OCI-LY7 (cell line): ENCODE measurements around the gene TCP11. TPM values are rescaled to one million over a fixed set of nuclear protein-coding genes. Genes with fewer than 3 reads are reported as not detected.

Experiments used
- BruUV-seq: library from RNA; stranded (reverse); fragments of 400-500 nt; replicated peaks from 2 replicates; lab custom pipeline; 2021; lab: Mats Ljungman, UMichigan
- CTCF ChIA-PET: fragments of 300-600 bp; sonication (Branson Sonifier 250); formaldehyde crosslinking; loops from one replicate; lab custom pipeline; 2022; ENCODE audit warnings: antibody characterized with exemption; ENCODE audit not compliant: unreplicated experiment; lab: Charles Lee
- POLR2A ChIA-PET: fragments of 300-600 bp; sonication (Branson Sonifier 250); formaldehyde crosslinking; loops from one replicate; lab custom pipeline; 2022; ENCODE audit warnings: antibody characterized with exemption; lab: Charles Lee
- DNase-seq: peaks from one replicate; pipeline ENCODE4 v3.0.0-alpha.2; 2015; ENCODE audit warnings: low spot score
- H2AFZ ChIP-seq: fragments of 200-600 bp; sonication (generic), shearing (Covaris generic); 2 replicates; pipeline ENCODE4 v1.6.1; 2014; ENCODE audit warnings: mild to moderate bottlenecking, antibody characterized with exemption, low read length, moderate library complexity
- H3K27ac ChIP-seq: fragments of 200-600 bp; sonication (generic); 2 replicates; pipeline ENCODE4 v1.5.1; 2014; ENCODE audit warnings: mixed run types, low read depth, mild to moderate bottlenecking, moderate library complexity, low read length, inconsistent platforms; ENCODE audit not compliant: poor library complexity, severe bottlenecking
- H3K36me3 ChIP-seq: fragments of 200-600 bp; sonication (generic); 2 replicates; pipeline ENCODE4 v1.6.1; 2014; ENCODE audit warnings: mild to moderate bottlenecking, antibody characterized with exemption, low read length, moderate library complexity, mixed read lengths; ENCODE audit not compliant: insufficient read depth
- H3K4me1 ChIP-seq: fragments of 200-600 bp; sonication (generic); 2 replicates; pipeline ENCODE4 v1.5.1; 2014; ENCODE audit warnings: mild to moderate bottlenecking, low read length; ENCODE audit not compliant: insufficient read depth, poor library complexity, severe bottlenecking
- H3K4me2 ChIP-seq: fragments of 200-600 bp; sonication (generic); 2 replicates; pipeline ENCODE4 v1.6.1; 2014; ENCODE audit warnings: mild to moderate bottlenecking, low read length
- H3K4me3 ChIP-seq: fragments of 200-600 bp; sonication (generic); 2 replicates; pipeline ENCODE4 v1.5.1; 2014; ENCODE audit warnings: mild to moderate bottlenecking, low read depth, low read length; ENCODE audit not compliant: poor library complexity, severe bottlenecking
- H3K79me2 ChIP-seq: fragments of 200-600 bp; sonication (generic); 2 replicates; pipeline ENCODE4 v1.6.1; 2016; ENCODE audit warnings: low read depth, mild to moderate bottlenecking, low read length, moderate library complexity, mixed read lengths; ENCODE audit not compliant: insufficient read depth
- H3K9me2 ChIP-seq: fragments of 200-600 bp; sonication (generic); 2 replicates; pipeline ENCODE4 v1.6.1; 2016; ENCODE audit warnings: mild to moderate bottlenecking, low read length, mixed read lengths; ENCODE audit not compliant: insufficient read depth
- H3K9me3 ChIP-seq: fragments of 200-600 bp; sonication (generic); 2 replicates; pipeline ENCODE4 v1.6.1; 2014; ENCODE audit warnings: mild to moderate bottlenecking, mixed run types, low read length, mixed read lengths
- H4K20me1 ChIP-seq: fragments of 200-600 bp; sonication (generic); 2 replicates; pipeline ENCODE4 v1.6.1; 2014; ENCODE audit warnings: mild to moderate bottlenecking, antibody characterized with exemption, low read length, moderate library complexity, mixed read lengths; ENCODE audit not compliant: insufficient read depth
- CTCF ChIP-seq: fragments of 200-600 bp; sonication (generic); conservative IDR thresholded peaks from 2 replicates; pipeline ENCODE4 v1.5.1; 2014; ENCODE audit warnings: mild to moderate bottlenecking, antibody characterized with exemption, low read length, moderate library complexity, mixed read lengths
- EZH2phosphoT487 ChIP-seq: fragments of 200-600 bp; sonication (generic); IDR thresholded peaks from 2 replicates; pipeline ENCODE4 v1.6.1; 2018; ENCODE audit warnings: low read depth, borderline replicate concordance, mild to moderate bottlenecking, mixed run types, antibody characterized with exemption, low read length, moderate library complexity, mixed read lengths
- intact Hi-C: fragments of 100-400 bp; cut with micrococcal nuclease; formaldehyde crosslinking; loops from one replicate; pipeline ENCODE4 v1.10.0; 2022; ENCODE audit not compliant: unreplicated experiment
- total RNA-seq, 2 experiments: library from RNA; depleted of rRNA in 1 of 2; stranded (reverse); fragments of >200 nt in 1 of 2; shearing (Covaris generic) in 1 of 2; gene quantifications; 2 replicates each; pipeline ENCODE4 v1.2.3, GENCODE V29; 2014 to 2022

TCP11 gene
- total RNA-seq, 2 experiments from 2014 or later = not detected

DNA sequence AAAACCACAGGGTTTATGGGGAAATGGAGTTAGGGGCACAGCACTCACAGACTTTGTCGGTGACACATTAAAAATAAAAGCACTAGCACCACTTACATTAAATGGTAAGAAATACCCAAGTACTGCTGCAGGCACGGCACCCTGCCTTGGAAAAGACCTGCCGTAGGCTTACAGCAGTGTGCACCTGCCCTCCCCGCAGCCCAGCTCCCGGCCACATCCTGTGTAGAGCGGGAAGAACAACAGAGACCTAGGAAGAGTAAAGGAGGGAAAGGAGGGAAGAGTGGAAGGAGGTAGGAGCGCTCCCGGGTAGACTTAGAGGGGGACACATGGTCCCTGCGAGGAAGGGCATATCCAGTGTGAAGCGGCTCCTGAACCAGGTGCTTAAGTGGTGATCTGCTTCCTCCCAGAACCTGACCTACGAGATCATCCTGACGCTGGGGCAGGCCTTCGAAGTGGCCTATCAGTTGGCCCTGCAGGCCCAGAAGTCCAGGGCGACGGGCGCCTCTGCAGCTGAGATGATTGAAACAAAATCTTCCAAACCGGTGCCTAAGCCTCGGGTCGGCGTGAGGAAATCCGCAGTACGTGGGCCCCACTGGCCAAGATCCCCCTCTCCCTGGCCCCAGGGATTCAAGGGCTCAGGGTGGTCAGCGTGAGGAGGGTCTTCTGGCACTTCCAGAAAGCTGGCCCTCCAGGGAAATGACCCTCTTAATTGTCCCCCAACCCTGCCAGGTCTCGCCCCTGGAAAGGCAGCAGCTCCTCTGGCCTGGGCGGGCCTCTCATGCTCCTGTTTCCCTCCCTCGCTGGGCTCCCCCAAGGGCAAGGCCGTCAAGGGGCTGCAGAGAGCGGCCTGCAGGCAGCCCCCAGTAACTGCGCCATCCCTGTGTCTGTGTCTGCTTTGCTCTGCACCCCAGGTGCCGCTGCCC lies 55.5 kb downstream of the TCP11 start:
- intact Hi-C loops = no loop called here
- Histone ChIP-seq H3K9me3 (no peaks in the 10 kb centered on the region), H3K27ac (no peak overlapping the region), H3K9me2 (no peaks in the 10 kb centered on the region), H3K4me3 (no peak overlapping the region), H3K36me3 (no peaks in the 10 kb centered on the region), H3K79me2 (no peaks in the 10 kb centered on the region), H3K4me2 (no peak overlapping the region), H3K4me1 (no peaks in the 10 kb centered on the region), H2AFZ (no peak overlapping the region), H4K20me1 (no peaks in the 10 kb centered on the region)
- no peak for DNase-seq
- BruUV-seq = no TSS peak
- no peak for TF ChIP-seq EZH2phosphoT487
- TF ChIP-seq CTCF = no peak
- ChIA-PET POLR2A (no interaction called here), CTCF (no interaction called here)

- no peak overlapping the region for H3K4me3 ChIP-seq
- no peak for DNase-seq
- no peaks in the 10 kb centered on the region for H3K79me2 ChIP-seq
- intact Hi-C loops = no loop called here
- no peak for TF ChIP-seq EZH2phosphoT487
- no peak for TF ChIP-seq CTCF
- ChIA-PET CTCF (no interaction called here), POLR2A (interaction anchor here (0.6 kb wide), 1 partner anchor 598 kb away, joined by 3 read pairs; no protein-coding TSS in a partner anchor)
- BruUV-seq = no TSS peak
- H3K36me3 ChIP-seq = no peaks in the 10 kb centered on the region
- H3K9me3 ChIP-seq = no peaks in the 10 kb centered on the region
- no peaks in the 10 kb centered on the region for H4K20me1 ChIP-seq
- no peak overlapping the region for H3K27ac ChIP-seq
- H3K4me2 ChIP-seq = no peak overlapping the region
- no peaks in the 10 kb centered on the region for H3K9me2 ChIP-seq
- no peak overlapping the region for H2AFZ ChIP-seq
- H3K4me1 ChIP-seq = no peaks in the 10 kb centered on the region
These were observed 56.5 kb downstream of the TCP11 start for GRCh38 chr6:35084511-35085203.
